D341Med (cell line): Measurements from ENCODE around the gene MAPK12.

Experiments
- DNase-seq: peaks from one replicate; pipeline ENCODE4 v3.0.0; 2012; ENCODE audit warnings: low spot score

Gene MAPK12

GRCh38 chr22:50267591-50268390 lies 6.3 kb upstream of the MAPK12 start:
- no peak for DNase-seq

- DNase-seq: no peak
Measured at GRCh38 chr22:50266994-50267393, 5.5 kb upstream of the MAPK12 start.

GRCh38 chr22:50264946-50265669 lies 3.6 kb upstream of the MAPK12 start:
- DNase-seq: no peak

GRCh38 chr22:50264104-50264745 lies 2.7 kb upstream of the MAPK12 start:
- DNase-seq: no peak

- no peak for DNase-seq
Measured at GRCh38 chr22:50262973-50263617, 1.6 kb upstream of the MAPK12 start.

- DNase-seq: no peak
Measured at GRCh38 chr22:50262460-50262911, 1.0 kb upstream of the MAPK12 start.

GRCh38 chr22:50260801-50261614 lies 475 bp downstream of the MAPK12 start:
- DNase-seq: peak; percentile 90

- no peak for DNase-seq
Measured at GRCh38 chr22:50260434-50260800, 1.1 kb downstream of the MAPK12 start.

GRCh38 chr22:50259302-50259701 lies 2.2 kb downstream of the MAPK12 start:
- no peak for DNase-seq

GRCh38 chr22:50258361-50259292 lies 2.9 kb downstream of the MAPK12 start:
- no peak for DNase-seq

GRCh38 chr22:50257451-50258360 lies 3.8 kb downstream of the MAPK12 start:
- DNase-seq: no peak

GRCh38 chr22:50257041-50257440 lies 4.4 kb downstream of the MAPK12 start:
- no peak for DNase-seq

- DNase-seq: no peak
Measured at GRCh38 chr22:50256258-50256862, 5.1 kb downstream of the MAPK12 start.

- no peak for DNase-seq
Measured at GRCh38 chr22:50255607-50256006, 5.9 kb downstream of the MAPK12 start.

- DNase-seq: no peak
Measured at GRCh38 chr22:50255099-50255498, 6.4 kb downstream of the MAPK12 start.

- no peak for DNase-seq
Measured at GRCh38 chr22:50253941-50254340, 7.5 kb downstream of the MAPK12 start.

- no peak for DNase-seq
Measured at GRCh38 chr22:50253046-50253915, 8.2 kb downstream of the MAPK12 start.
